HG03280 (cell line): Measurements from ENCODE around the gene UNC45A.
A peak's percentile ranks its signal among the peaks of the same experiment; 100 is the strongest.

Experiments used
- ATAC-seq: cut with Tn5 transposase; IDR thresholded peaks from one replicate; pipeline ENCODE4 v1.9.1; 2021; ENCODE audit warnings: mild to moderate bottlenecking, moderate library complexity; ENCODE audit not compliant: unreplicated experiment

The UNC45A gene

GRCh38 chr15:90959028-90959595 lies 24.0 kb downstream of the UNC45A start:
- no peak for ATAC-seq

GRCh38 chr15:90959894-90960293 lies 24.8 kb downstream of the UNC45A start:
- ATAC-seq, result no peak

GRCh38 chr15:90960298-90961091 lies 25.4 kb downstream of the UNC45A start:
- no peak for ATAC-seq

GRCh38 chr15:90962021-90962420 lies 26.9 kb downstream of the UNC45A start:
- no peak for ATAC-seq

- ATAC-seq, result no peak
Measured at GRCh38 chr15:90966262-90966661, 31.2 kb downstream of the UNC45A start.

GRCh38 chr15:90967206-90967605 lies 32.1 kb downstream of the UNC45A start:
- ATAC-seq, result no peak

- no peak for ATAC-seq
Measured at GRCh38 chr15:90968434-90968833, 33.3 kb downstream of the UNC45A start.

- no peak for ATAC-seq
Measured at GRCh38 chr15:90970274-90970673, 35.2 kb downstream of the UNC45A start.

GRCh38 chr15:90972133-90972532 lies 37.0 kb downstream of the UNC45A start:
- ATAC-seq, result no peak

- no peak for ATAC-seq
Measured at GRCh38 chr15:90974216-90974615, 39.1 kb downstream of the UNC45A start.

GRCh38 chr15:90979582-90979981 lies 44.5 kb downstream of the UNC45A start:
- no peak for ATAC-seq

GRCh38 chr15:90981681-90982080 lies 46.6 kb downstream of the UNC45A start:
- ATAC-seq, result peak; percentile 68

- peak; percentile 35 for ATAC-seq
Measured at GRCh38 chr15:90982135-90982534, 47.0 kb downstream of the UNC45A start.

- peak; percentile 55 for ATAC-seq
Measured at GRCh38 chr15:90986790-90987507, 51.9 kb downstream of the UNC45A start.

GRCh38 chr15:90987561-90988141 lies 52.6 kb downstream of the UNC45A start:
- ATAC-seq, result no peak

- no peak for ATAC-seq
Measured at GRCh38 chr15:90988296-90988695, 53.2 kb downstream of the UNC45A start.

GRCh38 chr15:90989040-90989768 lies 54.1 kb downstream of the UNC45A start:
- ATAC-seq, result no peak

- no peak for ATAC-seq
Measured at GRCh38 chr15:90990446-90990845, 55.4 kb downstream of the UNC45A start.

- no peak for ATAC-seq
Measured at GRCh38 chr15:90991587-90992285, 56.7 kb downstream of the UNC45A start.

- peak; percentile 8 for ATAC-seq
Measured at GRCh38 chr15:90994059-90994416, 59.0 kb downstream of the UNC45A start.
